ENCODE results near the gene XYLT1.

The XYLT1 gene

DNA sequence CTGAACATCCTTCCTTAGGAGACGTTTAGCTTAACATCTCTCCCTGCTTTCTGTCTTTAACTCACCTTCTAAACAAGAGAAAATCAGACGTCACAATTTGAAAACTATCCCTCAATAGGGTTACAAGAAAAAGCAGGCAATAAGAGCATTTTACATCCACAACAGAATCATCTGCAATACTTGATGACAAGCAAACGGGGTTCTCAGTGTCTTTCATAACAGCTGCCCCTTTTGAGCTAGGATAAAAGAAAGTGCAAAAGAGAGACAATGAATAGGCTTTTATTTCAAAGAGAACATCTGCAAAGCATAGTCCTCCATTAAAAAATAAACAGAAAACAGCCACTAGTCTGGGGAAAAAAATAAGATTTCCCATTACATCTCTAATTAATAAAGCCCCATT lies 13.2 kb downstream of the XYLT1 start:
- FAIRE-seq: no peak

DNA sequence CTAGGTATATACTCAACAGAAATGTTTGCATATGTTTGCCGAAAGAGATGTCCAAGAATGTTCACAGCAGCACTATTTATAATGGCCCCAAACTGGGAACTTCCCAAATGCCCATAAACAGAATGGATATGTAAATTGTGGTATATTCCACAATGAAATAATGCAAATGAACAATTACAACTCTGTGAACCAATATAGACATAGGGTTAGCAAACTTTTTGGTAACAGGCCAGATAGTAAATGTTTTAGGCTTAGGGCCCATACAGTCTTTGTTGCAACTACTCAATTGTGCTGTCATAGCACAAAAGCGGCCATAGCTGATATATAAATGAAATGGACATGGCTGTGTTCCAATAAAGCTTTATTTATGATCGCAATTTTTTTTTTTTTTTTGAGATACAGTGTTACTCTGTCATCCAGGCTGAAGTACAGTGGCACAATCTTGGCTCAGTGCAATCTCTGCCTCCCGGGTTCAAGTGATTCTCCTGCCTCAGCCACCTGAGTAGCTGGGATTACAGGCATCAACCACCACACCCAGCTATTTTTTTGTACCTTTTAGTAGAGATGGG lies 16.5 kb downstream of the XYLT1 start:
- no peak for FAIRE-seq

DNA sequence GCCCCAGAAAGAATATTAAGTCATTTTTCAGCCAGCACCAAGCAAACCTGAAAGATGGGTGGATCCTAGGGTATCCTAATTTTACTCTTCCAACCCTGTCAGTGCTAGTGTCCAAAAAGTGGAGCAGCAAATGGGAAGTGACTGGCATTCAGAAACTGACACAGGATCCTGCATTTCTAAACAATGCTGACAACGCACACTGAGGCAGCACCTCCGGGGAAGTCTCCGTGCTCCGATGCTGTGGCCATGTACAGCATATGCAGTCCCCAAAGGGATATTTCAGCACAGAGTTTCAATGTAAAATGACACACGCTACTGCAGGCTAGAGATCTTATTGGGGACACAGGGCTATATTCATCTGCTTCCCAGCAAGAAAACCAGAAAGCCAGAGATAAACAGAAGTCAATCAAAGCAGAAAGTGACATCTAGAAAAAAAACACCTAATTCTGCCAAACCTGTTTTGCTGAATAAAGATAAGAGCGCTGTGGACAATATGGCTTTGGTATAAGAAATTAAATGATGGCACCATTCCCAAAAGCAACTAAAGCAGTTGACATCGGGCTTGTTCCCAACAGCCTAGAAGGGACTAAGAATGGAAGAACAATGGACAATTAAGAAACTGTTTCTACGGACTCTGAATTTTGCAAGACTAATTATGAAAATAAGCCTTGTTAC lies 17.3 kb downstream of the XYLT1 start:
- FAIRE-seq: no peak

DNA sequence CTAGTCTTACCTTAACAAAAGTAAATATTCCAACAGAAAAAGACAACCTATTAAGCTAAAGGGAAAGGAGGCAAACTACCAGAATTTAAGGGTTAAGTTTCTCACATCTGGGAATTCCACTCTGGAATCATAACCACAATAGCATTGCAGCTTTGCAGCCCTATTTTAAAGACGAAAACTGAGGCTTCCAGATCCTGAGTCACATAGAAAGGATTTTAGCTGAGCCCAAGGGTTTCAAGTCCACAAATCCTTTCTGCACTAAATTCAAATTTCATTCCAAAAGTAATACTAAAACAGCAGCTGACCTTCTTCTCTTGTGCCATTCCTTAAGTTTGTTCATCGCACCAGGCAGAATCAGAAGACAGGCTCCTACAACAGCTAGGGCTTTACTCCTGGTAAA lies 17.8 kb downstream of the XYLT1 start:
- no peak for FAIRE-seq

DNA sequence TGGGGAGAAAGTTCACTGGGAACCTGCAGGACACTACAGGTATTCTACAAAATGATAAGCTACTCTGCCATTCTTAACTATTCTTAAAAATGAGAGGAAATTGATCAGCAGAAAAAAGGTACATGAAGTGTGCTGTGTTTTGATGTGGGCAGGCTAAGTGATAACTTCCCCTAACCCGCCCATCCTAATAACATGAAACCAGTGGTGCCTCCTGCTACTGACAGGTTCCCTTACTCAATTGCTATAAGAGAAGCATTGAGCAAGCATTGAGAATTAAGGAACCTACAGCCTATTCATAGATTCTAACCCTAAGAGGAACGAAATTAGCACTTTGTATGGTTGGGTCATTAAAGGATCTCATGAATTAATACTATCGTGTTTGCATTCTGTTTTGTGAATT lies 18.9 kb downstream of the XYLT1 start:
- no peak for FAIRE-seq

DNA sequence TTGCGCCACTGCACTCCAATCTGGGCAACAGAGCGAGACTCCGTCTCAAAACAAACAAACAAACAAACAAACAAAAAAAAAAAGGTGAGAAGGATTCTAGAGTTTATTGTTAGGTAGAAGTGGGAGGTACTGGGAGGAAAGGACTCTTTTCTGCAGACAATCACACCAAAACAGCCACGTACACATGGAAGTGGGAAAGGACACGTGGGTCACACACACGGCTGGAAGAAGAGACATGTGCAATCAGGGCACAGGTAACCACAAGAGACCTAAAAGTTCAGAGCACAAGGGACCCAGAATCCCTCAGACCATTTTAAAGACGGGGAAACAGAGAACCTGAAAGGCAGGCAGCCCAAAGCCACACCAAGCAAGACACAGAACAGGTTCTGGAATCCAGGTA lies 20.5 kb downstream of the XYLT1 start:
- FAIRE-seq: no peak

DNA sequence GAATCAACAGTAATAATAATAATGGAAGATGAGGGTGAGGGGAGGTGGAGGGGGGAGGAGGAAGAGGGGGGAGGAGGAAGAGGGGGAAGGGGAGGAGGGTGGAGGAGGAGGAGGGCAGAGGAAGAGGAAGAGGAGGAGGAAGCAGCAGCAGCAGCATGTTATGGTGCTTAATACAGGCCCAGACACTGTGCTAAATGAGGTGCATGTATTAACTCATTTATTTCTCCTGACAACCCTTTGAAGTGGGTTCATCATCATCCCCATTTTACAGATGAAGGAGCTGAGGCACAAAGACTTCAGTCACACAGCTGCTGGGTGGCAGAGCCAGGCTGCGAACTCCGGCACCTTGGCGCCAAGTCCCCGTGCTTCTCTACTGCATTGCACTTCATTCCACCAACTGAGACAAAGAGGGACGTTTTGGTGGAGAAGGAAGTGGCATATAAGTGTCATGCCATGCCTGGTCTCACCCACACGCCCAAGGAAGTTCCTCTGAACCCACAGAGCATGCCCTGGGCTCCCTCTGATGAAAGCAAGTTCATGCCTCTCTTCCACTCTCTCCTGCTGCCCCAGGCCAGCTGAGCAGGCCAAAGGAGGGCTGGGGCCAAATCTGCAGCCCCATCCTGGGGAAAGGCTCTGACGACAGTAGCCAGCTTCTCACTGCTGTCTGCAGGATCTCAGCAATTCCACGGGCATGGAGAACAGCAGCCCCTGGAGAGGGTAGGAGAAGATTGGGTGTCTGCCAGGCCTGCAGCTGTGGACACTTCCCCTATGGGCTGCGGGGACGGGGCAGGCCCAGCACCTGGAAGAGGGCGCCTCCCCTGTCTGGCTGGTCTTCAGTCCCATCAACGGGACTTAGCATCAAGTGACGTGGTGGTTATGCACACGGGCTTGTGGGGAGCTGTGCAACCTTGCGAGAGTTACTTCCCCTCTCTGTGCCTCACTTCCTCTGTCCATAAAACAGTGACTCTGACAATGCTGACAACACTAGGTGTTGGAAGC lies 21.8 kb downstream of the XYLT1 start:
- no peak for FAIRE-seq

DNA sequence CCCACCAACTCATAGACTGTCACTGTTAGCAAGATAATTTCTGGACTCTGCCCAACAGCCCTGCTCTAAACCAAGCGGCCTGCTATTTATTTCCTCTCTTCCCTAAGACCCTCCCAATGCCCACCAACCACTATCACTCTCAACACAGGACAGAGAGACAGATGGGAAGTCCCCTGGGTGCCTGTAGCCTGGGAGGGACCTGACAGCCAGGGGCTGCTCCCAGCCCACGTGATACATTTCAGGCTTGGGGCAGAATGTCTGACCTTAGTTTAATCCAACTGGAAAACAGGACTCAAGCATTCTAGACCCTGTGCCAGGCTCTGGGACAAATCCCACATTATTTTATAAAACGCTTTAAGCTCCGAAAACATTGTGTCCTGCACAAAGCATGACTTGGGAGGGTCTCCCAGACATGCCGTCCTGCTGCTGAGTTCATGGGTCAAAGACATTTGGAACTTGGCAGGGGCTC lies 23.6 kb downstream of the XYLT1 start:
- FAIRE-seq: no peak

DNA sequence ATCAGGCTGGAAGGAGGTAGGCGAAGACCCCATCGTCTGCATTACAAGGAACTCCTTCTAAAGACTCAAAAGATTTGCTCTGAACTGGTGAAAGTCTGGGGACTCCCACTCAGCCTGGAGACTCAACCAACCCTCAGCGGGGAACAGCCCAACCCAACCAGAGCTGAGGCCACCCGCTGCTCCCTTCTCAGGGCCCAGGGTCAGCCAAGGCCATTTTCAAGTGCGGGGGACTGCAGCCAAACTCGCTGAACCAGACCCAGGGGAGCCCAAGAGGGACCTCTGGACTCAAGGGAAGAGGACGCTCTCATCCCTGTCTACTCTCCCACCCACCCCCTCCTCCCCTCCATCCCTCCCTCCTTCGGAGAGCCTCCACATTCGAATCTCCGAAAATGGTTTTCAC lies 24.1 kb downstream of the XYLT1 start:
- FAIRE-seq: no peak

DNA sequence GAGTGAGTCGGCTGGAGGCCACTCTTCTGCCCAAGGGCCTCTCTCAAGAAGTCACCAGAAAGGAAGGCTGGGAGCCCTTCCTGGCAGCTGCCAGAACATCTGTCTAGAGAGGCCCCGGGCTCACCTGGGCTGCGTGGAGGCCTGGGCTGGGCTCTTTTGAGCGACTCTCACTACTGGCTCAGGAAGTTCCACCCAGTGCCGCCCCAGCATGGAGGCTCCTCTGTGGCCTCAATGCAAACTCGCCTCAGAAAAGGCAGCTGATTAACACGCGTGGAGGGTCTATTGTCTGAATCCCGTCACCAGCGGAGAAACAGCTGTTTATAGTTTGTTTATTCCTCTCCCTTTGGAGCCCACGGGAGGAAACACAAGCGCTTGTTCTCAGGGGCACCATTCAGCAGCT lies 25.3 kb downstream of the XYLT1 start:
- FAIRE-seq: no peak

DNA sequence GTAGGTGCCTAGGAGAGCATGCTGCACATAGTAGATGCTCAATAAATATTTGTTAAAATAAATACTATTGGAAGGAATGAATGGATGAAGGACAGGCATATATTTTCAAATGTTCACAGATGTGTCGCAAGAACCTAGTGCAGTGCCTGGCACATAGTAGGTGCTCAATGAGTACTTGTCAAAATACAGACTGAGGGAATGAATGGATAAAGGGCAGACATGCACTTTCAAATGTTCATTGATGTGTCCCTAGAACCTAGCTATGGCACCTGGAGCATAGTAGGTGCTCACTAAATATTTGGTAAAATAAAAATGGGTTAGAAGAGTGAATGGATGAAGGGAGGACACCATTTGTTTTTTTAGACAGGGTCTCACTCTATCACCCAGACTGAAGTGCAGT lies 26.1 kb downstream of the XYLT1 start:
- no peak for FAIRE-seq

DNA sequence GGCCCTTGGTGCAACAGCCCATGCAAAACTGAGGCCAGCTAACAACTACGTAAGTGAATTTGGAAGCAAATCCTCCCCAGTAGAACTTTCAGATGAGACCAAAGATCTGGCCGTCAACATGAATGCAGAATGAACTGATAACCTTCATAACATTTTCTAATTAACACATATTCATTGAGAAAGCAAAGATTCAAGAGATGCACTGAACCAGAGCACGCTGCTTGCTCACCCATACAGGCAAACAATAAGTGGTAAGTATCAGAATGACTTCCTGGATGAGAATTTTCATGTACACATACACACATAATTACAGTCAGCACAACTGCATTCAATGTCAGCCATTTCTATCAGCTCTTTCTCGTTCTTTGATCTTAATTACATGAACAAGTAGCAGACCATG lies 30.6 kb downstream of the XYLT1 start:
- no peak for FAIRE-seq

DNA sequence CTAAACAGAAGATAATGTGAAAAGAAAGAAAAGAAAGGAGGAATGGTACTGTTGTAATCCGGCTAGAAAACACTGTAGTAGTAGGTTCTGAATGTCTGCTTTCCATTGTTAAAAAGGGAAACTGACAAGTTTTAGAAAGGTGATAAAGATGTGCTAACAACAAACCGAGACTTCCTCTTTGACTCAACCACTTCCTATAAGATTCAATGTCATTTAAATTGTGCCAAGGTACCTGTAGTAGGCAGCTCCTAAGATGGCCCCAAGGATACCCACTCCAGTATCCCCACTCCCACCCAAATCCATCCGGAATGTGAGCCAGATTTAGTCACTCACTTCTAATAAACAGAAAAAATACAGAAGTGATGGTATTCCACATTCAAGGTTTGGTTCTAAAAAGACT lies 31.2 kb downstream of the XYLT1 start:
- FAIRE-seq: no peak

DNA sequence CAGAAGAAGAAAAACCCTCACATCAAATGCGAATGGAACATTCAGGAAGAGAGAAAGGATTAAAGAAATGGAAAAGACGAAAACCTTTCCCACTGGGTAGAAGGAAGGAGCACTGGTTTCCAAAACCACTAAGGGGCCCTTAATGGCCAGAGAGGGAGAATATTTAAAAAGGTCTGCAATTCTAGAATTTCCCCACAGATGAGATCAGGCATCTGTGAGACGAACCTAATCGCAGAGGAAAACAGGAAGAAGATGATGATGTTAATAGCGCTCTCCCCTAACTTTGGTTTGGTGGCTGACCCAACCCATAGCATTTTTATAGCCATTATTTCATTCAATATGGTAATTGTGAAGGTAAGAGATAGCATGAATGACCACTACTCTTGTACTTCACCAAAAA lies 32.8 kb downstream of the XYLT1 start:
- FAIRE-seq: no peak

DNA sequence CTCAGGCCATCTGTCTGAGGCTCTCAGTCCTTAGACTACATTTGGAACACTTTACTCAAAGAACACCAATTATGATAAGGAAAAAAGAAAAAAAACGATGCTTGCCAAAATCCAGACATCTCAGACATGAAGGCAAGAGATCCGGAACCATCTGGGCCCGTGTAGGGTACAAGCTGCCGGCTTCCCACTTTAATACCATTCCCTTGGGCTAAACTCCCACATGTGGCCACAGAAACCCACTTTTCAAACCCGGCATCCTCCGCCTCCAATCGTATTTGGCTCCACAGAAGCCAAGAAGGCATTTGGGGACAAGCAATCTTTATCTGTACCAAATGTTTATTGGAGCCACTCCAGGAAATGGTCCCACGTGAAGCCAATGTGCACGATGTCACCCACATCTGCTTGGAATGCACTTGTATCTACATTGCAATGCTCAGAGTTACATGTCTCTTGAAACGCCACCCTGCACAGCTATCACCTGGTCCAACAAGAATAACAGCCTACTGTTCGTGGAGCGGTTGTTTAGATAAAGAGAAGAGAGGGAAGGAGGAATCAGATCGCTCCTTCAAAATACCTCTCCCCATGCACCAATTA lies 33.5 kb downstream of the XYLT1 start:
- FAIRE-seq: no peak

DNA sequence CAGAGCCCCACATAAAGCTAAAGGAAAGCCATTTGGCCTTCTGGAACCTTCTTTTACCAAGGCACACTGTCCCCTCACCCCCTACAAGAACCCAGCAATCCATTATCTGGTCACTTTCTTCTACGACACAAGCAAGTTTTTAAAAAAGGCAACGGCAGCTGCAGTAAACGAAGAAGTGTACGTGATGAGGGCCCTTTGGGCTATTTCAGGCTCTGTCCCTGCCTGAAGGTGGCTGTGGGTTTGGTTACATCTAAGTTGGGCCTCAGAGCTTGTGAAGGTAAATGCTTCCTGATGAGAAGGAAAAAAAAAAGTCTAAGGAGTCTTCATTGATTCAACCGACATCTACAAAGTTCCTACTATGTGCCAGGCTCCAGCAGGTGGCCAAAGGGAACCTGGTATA lies 35.4 kb downstream of the XYLT1 start:
- no peak for FAIRE-seq

DNA sequence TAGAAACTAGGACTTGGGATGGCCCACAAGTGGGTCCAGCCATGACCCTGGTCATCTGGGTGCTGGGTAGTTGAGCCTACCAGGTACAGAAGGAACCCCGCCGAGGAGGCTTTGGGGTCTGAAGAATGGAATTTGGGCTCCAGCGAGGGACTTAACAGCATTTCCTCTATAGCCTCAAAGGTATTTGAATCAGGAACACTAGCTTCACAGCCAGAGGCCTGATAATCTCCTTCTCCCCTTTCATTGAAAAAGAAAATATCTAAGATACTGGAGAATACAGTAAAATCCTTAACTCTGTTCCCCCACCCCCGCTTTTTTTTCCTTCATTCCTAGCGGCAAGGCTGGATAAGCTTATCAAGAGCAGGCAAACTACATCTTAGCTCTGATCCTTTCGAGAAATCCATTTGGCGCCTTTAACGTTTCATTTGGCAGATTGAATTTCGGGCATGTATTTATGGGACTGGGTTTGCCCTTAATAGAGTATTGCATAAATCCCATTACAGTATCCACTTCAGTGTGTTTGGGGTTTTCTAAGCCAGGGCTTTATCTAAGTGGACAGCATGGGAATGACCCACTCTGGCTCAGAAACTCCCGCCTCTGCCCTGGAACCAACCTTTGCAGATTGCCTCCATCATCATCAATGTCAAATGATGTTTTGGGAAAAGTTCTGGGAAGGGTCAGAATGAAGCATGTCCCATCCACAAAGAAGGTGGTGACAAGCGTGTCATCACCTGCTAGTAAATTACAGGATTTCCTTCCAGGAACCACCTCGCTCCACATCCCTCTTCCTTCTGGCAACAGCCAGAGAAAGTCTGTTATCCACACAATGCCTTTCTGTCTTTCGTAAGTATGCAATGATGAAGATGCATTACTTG lies 36.9 kb downstream of the XYLT1 start:
- no peak for FAIRE-seq

DNA sequence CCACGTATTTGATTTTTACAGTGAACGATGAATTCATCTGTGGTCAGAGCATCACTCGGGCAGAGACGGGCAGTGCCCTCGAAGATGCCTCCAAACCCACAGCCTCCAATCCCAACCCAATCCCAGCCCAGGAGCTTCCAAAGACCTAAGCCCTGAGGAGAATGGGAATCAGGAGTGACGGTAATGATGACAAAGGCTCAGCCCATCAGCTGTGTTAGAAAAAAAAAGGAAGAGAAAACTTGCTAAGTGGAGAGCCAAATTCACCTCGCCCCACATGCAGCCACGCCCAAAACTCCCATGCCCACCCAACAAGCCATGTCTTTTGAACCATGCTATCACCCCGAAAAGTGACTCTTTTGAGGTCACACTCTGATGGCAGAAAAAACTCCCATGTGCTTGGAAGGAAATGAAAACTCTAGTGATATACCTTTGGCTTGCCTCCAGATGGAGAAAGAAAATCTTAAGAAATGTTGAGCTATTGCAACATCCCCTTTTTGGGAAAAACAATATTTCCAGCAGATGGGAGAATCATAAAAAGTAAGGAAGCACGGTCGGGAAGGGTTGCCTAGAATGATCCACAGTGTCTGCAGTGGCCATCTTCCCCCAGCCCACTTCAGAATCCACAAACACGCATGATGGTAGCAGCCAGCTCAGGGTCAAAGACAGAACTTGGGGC lies 37.7 kb downstream of the XYLT1 start:
- no peak for FAIRE-seq

DNA sequence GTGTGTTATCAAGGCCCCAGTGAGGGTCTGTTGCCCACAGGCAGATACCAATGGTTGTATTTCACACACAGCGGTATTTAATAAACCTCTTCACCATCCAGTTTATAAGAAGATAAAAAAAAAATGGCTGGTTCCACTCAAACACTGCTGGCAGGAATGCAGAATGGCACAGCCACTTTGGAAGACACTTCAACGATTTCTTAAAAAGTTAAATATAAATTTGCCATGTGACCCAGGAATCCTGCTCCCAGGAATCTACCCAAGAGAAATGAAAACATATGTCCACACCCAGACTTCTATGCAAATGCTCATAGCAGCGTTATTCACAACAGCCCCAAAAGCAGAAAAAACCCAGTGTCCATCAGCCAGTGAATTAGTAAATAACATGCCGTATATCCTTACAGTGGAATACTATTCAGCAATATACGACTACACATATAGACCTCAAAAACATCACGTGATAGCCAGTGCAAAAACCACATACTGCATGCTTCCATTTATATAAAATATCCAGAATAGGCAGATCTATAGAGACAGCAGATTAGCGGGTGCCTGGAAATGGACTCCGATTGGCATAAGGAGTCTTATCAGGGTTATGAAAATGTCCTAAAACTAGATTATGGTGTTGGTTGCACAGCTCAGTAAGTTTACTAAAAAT lies 38.7 kb downstream of the XYLT1 start:
- FAIRE-seq: no peak

DNA sequence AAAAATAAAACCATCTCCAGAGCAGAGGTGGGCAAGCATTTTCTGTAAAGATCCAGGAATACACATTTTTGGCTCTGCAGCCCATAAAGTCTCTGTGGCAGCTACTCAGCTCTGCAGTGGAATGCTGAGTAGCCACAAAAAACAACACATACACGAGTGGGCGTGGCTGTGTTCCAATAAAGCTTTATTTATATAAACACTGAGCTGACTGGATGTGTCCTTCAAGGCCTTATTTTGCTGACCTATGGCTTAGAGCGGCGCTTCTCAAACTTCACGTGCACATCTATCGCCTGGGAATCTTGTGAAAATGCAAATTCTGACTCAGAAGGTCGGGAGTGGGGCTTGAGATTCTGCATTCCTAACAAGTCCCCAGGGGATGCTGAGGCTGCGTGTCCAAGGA lies 39.7 kb downstream of the XYLT1 start:
- no peak for FAIRE-seq

DNA sequence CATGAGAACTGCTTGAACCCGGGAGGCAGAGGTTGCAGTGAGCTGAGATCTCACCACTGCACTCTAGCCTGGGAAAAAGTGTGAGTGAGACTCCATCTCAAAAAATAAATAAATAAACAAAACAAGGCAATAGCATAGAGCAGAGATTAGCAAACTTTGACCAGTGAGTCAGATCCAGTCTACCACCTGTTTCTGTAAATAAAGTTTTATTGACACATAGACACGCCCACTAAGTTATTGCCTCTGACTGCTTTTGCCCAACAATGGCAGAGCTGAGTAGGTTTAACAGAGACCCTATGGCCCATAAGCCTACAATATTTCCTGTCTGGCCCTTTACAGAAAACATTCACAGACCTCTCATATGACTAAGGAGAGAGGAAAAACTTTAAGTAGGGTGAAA lies 44.3 kb downstream of the XYLT1 start:
- FAIRE-seq: no peak
